ENCODE measurements around the gene NRIP1.
"Not testable (repeated sequence)": the region's sequence is repeated elsewhere in the genome, so short reads cannot be mapped to it uniquely, and the experiment has no call there.

The NRIP1 gene

GRCh38 chr21:14975136-14975919 is 89.5 kb downstream of the NRIP1 start:
- no peak for DNase-seq (ENCODE audit: low read depth in 2 of 2)

DNA sequence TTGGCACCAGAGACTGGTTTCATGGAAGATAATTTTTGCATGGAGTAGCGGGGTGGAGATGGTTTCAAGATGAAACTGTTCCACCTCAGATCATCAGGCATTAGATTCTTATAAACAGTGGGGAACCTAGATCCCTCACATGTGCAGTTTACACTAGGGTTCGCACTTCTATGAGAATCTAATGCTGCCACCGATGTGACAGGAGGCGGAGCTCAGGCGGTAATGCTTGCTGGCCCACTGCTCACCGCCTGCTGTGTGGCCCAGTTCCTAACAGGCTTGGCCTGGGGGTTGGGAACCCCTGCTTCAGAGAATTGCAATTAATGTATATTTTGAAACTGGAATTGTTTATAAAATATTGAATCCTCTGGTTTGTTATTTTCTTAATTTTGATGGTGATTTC is 92.1 kb downstream of the NRIP1 start:
- no peak for DNase-seq (ENCODE audit: low read depth in 2 of 2)

DNA sequence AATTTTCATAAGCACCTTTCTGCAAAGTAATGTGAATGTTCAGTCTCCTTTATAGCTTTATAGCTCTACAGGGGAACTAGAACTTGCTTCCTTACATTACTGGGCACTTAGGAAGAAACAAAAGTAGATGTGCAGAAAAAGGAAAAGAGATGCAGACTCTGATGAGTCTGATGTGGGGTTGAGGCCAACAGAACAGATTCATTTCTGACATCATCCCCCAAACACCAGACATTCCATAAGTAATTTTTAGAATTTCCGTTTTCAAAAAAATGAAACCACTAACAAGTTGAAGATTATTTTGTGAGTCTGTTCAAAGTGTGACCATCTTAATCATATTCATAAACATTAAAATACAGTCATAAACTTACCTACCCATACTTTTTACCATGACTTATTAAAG is 96.0 kb downstream of the NRIP1 start:
- DNase-seq (ENCODE audit: low read depth in 2 of 2): no peak

- DNase-seq (ENCODE audit: low read depth in 2 of 2): no peak
These were observed 96.8 kb downstream of the NRIP1 start for GRCh38 chr21:14968029-14968428.

DNA sequence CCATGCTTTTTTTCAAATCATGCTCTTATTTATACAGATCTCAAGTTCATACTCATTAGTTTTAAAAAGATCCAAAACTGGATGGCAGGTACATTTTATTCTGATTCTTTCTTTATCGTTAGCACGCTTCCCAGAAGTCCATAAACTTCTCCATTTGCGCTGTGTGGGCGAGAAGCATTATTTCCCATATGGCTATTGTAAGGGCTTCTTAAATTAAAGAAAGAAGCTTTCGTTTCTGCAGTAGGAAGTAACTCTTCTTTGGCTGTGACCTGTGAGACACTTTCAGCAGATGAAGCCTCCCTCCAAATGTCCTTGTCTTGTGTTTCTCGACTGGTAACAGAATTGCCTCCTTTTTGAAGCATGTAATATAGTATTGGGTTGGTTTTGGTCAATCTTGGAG is 100.2 kb downstream of the NRIP1 start:
- DNase-seq (ENCODE audit: low read depth in 2 of 2): no peak

- no peak for DNase-seq (ENCODE audit: low read depth in 2 of 2)
These were observed 102.6 kb downstream of the NRIP1 start for GRCh38 chr21:14962217-14962616.

DNA sequence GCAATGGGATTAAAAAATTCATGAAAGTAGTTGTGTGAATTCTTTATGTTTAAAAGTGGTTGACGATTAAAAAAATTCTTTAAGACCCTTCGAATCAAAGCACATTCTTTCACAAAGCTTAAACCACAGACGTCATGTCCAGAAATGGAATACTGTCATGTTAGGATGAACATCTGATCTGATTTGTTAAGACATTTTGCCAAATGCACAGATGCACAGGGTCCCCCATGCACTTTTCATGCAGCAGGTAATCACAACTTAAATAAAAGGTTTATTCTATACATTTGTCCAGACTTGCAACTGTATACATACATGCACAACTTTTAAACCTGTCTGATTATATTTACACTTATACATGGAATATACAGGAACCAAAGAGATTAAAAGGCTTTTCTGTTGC is 103.3 kb downstream of the NRIP1 start:
- DNase-seq (ENCODE audit: low read depth in 2 of 2): no peak

- no peak for DNase-seq (ENCODE audit: low read depth in 2 of 2)
These were observed 105.5 kb downstream of the NRIP1 start for GRCh38 chr21:14959343-14959742.

- no peak for DNase-seq (ENCODE audit: low read depth in 2 of 2)
These were observed 107.0 kb downstream of the NRIP1 start for GRCh38 chr21:14957836-14958235.

DNA sequence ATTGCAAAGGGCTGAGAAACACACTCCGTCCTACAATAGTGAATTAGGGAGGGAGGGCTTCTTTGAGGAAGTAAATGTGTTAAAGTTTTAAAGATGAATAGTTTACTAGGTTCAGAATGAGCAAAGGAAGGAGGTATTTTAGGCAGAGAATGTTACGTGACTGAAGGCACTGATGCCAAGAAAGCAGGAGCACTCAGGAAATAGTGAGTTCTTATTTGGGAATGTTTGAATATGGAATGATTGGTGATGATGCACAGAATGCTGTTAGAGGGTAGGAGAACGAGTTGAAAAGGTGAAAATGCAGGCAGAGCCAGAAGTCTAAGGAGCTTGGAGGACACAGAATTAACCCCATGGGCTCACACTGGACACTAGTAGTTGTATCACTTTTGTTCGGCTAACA is 108.0 kb downstream of the NRIP1 start:
- no peak for DNase-seq (ENCODE audit: low read depth in 2 of 2)

GRCh38 chr21:14955936-14956520 is 108.8 kb downstream of the NRIP1 start:
- DNase-seq (ENCODE audit: low read depth in 2 of 2): no peak

- no peak for DNase-seq (ENCODE audit: low read depth in 2 of 2)
These were observed 111.9 kb downstream of the NRIP1 start for GRCh38 chr21:14952916-14953315.

- DNase-seq (ENCODE audit: low read depth in 2 of 2): no peak
These were observed 115.2 kb downstream of the NRIP1 start for GRCh38 chr21:14949603-14950002.

DNA sequence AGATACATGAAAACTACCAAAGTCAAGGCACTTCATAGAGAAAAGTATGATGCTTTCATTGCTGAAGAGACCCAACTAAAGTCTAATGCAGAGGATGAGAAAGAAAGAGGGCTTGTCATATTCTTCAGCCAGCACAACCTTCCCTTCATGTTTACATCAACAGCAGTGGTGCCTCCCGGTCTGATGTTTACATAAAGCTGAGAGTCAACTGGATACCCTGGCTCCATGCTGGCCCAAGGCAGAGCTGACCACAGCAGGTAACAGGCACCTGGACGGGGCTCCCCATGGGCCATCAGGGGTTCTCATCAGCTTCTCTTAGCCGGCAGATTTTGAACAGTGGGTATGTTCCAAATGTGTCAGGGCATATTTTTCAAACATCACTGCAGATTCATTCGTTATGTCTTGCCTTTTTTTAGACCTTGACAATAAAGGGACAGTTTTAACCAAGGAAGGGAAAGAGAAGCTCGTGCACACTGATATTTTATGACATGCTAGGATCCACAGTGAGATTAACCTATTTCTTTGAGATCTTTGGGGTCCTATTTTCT is 117.1 kb downstream of the NRIP1 start:
- no peak for DNase-seq (ENCODE audit: low read depth in 2 of 2)

DNA sequence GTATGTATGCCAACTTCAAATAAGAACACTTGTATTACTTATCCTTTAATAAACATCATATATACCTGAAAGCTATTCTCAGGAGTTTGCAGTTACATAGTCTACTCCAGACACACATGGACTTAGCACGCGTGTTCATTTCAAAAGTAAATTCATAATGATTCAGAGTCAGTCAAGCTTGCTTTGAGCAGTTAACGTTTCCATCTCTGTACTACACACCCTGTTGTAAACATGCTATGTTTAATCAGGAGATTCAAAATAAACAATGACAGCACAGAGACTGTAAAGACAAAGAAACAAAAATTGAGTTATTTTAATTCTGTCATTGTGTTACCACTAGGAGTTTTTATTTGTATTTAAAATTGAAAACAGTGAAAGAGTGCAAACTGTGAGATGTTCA is 119.6 kb downstream of the NRIP1 start:
- DNase-seq (ENCODE audit: low read depth in 2 of 2): no peak

DNA sequence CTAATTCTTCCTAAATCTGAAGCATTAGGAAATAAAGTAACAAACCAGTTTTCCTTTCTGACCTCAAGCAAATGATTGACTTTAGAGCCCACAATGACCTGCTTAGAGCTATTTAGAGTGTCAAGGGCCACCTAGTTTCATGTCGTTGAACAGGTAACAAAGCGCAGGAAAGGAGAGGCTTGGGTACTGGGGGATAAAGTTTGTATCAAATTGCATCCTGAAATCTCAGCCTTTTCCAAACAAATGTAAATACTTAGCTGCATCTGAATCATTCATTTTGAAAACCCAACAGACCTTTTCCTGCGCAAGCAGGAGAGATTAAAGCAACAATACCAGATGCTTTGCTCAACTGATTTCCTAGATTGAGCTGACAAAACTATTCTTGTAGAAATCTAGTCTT is 121.2 kb downstream of the NRIP1 start:
- no peak for DNase-seq (ENCODE audit: low read depth in 2 of 2)

GRCh38 chr21:14942801-14943490 is 121.9 kb downstream of the NRIP1 start:
- DNase-seq (ENCODE audit: low read depth in 2 of 2): no peak

DNA sequence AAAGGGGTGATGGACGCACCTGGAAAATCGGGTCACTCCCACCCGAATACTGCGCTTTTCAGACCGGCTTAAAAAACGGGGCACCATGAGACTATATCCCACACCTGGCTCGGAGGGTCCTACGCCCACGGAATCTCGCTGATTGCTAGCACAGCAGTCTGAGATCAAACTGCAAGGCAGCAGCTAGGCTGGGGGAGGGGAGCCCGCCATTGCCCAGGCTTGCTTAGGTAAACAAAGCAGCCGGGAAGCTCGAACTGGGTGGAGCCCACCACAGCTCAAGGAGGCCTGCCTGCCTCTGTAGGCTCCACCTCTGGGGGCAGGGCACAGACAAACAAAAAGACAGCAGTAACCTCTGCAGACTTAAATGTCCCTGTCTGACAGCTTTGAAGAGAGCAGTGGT is 137.5 kb downstream of the NRIP1 start:
- not testable (repeated sequence) for DNase-seq (ENCODE audit: low read depth in 2 of 2)

GRCh38 chr21:14926186-14926585 is 138.6 kb downstream of the NRIP1 start:
- DNase-seq (ENCODE audit: low read depth in 2 of 2): no peak

GRCh38 chr21:14923468-14923867 is 141.3 kb downstream of the NRIP1 start:
- no peak for DNase-seq (ENCODE audit: low read depth in 2 of 2)

GRCh38 chr21:14922980-14923379 is 141.8 kb downstream of the NRIP1 start:
- DNase-seq (ENCODE audit: low read depth in 2 of 2): no peak

- DNase-seq (ENCODE audit: low read depth in 2 of 2): no peak
These were observed 146.3 kb downstream of the NRIP1 start for GRCh38 chr21:14918527-14918926.

DNA sequence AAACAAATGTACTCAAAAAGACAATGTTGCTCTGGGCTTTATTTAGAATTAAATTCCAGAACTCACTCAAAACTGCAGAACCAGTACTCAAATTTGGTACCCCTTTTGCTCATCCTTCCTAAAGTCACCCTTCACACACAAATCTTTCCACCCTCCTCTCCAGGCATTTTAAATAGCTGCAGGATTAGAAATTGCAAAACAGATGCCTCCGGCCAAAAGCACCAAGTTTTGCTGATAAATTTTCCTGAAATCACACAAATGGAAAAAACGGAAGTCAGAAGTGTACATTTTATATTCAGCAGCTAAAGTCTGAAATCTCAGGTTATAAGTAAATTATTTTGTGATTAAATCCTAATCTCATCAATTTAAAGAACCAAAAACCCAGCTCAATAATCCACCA is 147.0 kb downstream of the NRIP1 start:
- DNase-seq (ENCODE audit: low read depth in 2 of 2): no peak
